Activated CD8-positive, alpha-beta memory T cell treated with anti-CD3 and anti-CD28 coated beads, Interleukin-2, amount 50 U/mL, for 1 hour (primary cell): Measurements from ENCODE around the gene ZSCAN2.
A peak's percentile ranks its signal among the peaks of the same experiment; 100 is the strongest.
"Not testable (repeated sequence)": the region's sequence is repeated elsewhere in the genome, so short reads cannot be mapped to it uniquely, and the experiment has no call there.

Experiments
- DNase-seq: peaks from one replicate; pipeline ENCODE4 v3.0.0-alpha.2; 2020; ENCODE audit errors: extremely low read depth

Gene ZSCAN2

GRCh38 chr15:84641871-84642270 is 41.1 kb downstream of the ZSCAN2 start:
- not testable (repeated sequence) for DNase-seq

GRCh38 chr15:84642640-84643039 is 41.8 kb downstream of the ZSCAN2 start:
- DNase-seq = not testable (repeated sequence)

GRCh38 chr15:84643838-84644237 is 43.0 kb downstream of the ZSCAN2 start:
- DNase-seq = no peak

GRCh38 chr15:84645496-84645895 is 44.7 kb downstream of the ZSCAN2 start:
- no peak for DNase-seq

- DNase-seq = no peak
These were observed 45.2 kb downstream of the ZSCAN2 start for GRCh38 chr15:84645997-84646396.

- no peak for DNase-seq
These were observed 46.9 kb downstream of the ZSCAN2 start for GRCh38 chr15:84647726-84648125.

GRCh38 chr15:84648539-84648938 is 47.7 kb downstream of the ZSCAN2 start:
- no peak for DNase-seq

GRCh38 chr15:84649706-84650105 is 48.9 kb downstream of the ZSCAN2 start:
- no peak for DNase-seq

GRCh38 chr15:84653584-84653909 is 52.7 kb downstream of the ZSCAN2 start:
- DNase-seq = no peak

GRCh38 chr15:84653910-84654688 is 53.3 kb downstream of the ZSCAN2 start, which contains the start of gene WDR73:
TSS of gene WDR73 (minus strand) at chr15:84654283. CDS start at chr15:84654274, 9 bp downstream.
- DNase-seq = peak; percentile 87

GRCh38 chr15:84654689-84655453 is 54.1 kb downstream of the ZSCAN2 start:
- peak; percentile 52 for DNase-seq

GRCh38 chr15:84656972-84657371 is 56.2 kb downstream of the ZSCAN2 start:
- no peak for DNase-seq

- no peak for DNase-seq
These were observed 56.9 kb downstream of the ZSCAN2 start for GRCh38 chr15:84657748-84658079.

- DNase-seq = peak; percentile 62
These were observed 57.4 kb downstream of the ZSCAN2 start, which contains the start of gene NMB for GRCh38 chr15:84658080-84658787. TSS of gene NMB (minus strand) at chr15:84658199. CDS start at chr15:84658152, 47 bp downstream.

GRCh38 chr15:84658788-84659411 is 58.1 kb downstream of the ZSCAN2 start:
- DNase-seq = no peak

GRCh38 chr15:84659904-84660781 is 59.3 kb downstream of the ZSCAN2 start:
- DNase-seq = no peak

- no peak for DNase-seq
These were observed 60.2 kb downstream of the ZSCAN2 start for GRCh38 chr15:84661001-84661400.

- no peak for DNase-seq
These were observed 65.6 kb downstream of the ZSCAN2 start for GRCh38 chr15:84666373-84666772.

- DNase-seq = no peak
These were observed 67.6 kb downstream of the ZSCAN2 start for GRCh38 chr15:84668221-84668982.

GRCh38 chr15:84669726-84670125 is 68.9 kb downstream of the ZSCAN2 start:
- no peak for DNase-seq
